HG02938 (cell line): ENCODE results near the gene PRKG1.

Experiments used
- ATAC-seq: cut with Tn5 transposase; IDR thresholded peaks from one replicate; pipeline ENCODE4 v1.9.1; 2021; ENCODE audit warnings: mild to moderate bottlenecking, moderate library complexity; ENCODE audit not compliant: unreplicated experiment

Gene PRKG1

DNA sequence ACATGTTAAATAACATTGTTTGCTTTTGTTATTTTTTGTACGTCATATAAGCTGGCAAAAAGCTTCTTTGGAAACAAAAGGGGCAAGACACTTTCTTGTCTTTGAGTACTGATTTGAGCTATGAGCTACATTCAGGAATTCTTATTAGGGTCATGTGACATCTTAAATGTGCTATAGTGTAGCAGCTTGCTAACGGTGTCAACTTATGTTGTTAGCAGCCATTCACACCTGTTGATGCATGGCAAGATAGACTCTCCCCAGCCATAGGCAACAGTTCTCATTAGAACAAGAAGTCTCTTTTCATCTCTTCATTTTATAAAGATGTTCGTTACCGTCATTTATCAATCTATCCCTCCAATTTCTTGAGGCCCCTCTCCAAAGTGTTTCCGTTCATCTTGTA lies 411.4 kb downstream of the PRKG1 start:
- no peak for ATAC-seq

DNA sequence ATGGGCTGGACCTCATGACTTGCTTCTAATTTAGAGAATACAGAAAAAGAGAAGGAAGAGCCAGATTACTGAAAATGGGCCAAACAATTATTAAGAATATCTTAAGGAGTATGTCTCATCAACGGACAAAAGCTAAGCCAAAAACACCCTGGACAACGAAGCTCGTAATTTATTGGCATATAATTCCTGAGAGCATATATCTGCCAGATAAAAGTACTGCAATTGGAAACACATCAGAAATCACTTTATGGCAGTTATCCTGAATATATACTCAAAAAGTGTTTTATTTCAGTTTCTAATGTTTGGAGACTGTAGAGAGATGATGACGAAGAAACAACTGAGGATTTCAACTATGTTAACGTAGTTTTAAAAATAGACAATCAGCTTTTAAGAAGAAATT lies 413.3 kb downstream of the PRKG1 start:
- no peak for ATAC-seq

DNA sequence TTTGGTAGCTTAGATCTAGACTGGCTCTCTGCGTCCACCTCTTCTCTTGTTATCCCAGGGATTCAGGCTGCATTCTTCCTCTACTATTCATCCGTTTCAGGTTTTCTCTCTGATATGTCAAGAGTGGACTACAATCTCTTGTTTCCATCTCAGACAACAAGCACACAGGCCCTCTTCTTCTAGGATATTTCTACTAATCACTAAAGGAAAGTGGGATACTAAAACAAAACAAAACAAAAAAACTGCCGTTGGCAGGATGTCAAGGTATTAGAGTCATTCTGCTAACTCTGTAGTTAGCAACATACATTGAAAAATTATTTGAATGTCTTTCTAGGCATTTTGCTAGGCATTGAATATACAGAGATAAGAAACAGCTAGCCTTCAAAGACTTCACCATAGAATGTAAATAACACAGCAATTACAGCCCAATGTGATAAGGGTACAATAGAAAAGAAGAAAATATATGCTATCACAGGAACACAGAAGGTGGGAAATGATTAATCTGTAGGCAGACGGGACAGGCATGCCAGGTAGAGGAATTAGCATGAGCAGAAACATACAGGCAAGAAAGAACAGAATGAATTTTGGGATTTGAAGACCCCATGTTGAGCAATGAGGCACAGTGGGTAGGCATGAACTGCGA lies 414.6 kb downstream of the PRKG1 start:
- ATAC-seq, result no peak

DNA sequence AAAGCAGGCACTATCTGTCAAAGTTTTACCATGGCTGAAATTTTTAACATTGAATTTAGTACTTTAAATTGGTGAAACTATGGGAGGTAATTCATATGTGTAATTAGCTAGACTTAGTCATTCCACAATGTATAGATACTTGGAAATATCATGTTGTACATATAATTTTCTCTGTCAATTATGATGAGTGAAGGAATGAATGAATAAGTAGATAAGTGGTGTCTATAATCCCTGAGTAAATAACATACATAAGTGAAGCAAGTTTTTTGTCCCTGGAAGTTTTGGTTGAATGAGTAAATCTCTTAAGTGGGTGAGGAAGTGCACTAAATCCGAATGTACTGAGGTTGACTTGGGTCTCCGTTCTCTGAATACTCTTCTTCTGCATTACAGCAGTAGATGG lies 424.1 kb downstream of the PRKG1 start:
- no peak for ATAC-seq

DNA sequence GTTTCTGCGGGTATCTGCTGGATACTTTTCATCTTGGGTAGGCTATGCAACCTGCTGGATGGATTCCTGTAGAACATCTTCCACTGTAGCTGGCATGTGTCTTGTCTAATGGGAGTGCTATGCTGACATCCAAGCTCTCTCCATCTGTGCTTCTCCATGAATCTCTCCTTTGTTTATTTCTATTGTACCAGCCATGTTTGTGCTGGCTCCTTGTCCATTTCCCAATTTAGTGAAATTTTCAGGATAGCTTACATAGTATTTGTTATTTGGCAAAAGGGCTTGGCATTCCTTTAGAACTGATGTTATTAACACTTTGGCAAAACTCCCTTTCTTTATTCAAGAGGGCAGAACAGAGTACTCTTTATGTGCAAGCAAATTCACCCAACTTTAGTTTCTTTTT lies 427.1 kb downstream of the PRKG1 start:
- ATAC-seq, result no peak

DNA sequence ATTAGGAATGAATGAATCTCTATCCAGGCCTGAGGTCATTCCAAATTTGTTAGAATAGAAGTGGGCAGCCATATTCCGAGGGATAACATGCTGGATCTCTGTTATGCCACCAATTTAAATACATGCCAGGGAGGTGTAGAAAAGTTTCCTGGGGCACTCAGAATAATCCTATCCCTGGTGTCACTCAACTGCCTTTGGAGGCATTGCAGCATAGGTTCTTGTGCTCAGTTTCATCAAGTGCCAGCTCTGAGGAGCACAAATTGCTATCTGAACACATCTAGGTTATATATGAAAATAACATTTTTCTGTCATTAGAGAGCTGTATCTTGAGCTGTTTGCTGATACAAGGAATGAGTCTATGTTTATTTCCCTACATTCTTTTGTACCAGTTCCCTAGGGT lies 427.8 kb downstream of the PRKG1 start:
- ATAC-seq, result no peak

DNA sequence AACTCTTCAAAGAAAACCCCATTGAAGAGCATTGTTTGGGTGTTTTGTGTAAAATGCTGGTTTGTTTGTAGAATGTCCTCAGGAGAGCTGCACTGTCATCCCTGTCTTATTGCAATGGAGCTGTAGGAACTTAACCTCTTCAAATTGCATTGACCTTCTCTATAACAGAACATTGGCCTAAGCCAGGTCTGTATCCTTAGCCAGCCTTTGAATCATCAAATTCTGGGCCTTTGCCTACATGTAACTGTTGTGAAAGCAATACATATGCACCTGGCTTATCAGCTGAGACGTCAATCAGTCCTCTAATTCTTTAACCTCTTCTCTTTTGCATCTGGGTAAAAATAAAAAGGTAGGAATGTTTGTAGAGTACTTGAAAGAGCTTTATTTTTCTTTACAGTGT lies 429.1 kb downstream of the PRKG1 start:
- ATAC-seq, result no peak

DNA sequence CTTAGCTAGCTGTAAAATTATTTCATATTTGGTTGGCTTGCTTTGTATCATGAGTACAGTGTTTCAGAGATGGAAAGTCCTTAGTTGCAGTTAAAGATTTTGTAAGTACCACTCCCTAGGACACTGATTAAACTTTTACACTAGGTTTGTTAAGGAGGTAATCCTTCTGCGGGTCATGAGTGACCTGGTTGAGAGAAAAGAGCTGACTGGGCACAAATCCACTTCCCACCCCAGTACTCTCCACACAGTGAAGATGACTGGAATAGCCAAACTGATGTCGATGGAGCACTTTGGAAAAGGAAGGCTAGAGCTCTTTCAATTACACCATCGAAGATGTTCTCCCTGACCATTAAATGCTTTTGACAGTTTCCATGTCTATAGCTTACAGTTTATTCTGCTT lies 433.2 kb downstream of the PRKG1 start:
- ATAC-seq, result no peak

DNA sequence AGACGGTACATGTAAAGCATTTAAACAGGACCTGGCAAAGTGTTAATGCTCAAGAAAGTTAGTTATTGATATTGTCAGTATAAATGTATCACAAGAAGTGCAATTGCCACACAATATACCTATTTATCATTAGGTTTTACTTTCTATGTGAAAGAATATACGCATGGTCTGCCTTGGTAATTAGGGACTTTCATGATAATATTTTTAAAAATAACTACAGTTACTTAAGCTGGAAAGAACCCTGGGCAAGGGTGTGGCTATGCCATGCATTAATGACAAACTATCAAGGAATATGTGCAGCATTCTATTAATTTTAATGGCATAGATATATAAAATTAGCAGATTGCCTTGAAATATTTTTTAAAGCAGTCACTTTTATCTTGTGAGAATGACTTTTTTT lies 433.9 kb downstream of the PRKG1 start:
- no peak for ATAC-seq

DNA sequence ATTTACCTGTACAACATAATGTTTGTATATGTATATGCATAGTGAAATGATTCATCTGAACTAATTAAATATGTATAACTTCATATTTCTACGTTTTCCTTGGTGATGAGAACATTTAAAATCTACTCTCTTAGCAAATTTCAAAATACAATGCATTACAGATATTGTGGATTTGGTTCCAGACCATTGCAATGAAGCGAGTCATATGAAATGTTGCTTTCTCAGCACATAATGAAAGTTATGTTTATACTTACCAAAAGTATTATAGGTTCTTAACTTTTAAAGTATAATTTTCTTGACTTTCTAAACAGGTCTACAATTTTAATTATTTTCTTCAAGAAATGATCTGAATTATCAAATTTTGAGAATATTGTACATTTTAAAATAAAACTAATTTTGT lies 435.9 kb downstream of the PRKG1 start:
- no peak for ATAC-seq

DNA sequence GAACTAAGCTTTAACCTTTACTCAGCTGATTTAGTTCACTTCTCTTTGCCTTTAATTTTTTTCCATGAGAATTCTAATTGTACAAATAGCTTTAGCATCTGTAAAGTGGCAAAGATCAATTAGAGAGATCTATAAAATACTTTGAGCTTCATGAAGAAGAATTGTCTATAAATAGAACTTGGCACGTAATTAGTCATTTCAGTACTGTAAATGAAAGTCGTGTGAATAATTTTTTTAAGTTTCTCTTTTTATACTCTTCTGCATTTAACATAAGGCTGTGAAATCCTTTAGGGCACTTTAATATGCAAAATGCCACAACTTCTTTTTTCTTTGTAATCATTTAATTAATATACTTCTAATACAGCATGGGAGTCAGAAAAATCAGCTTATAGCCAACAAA lies 447.3 kb downstream of the PRKG1 start:
- ATAC-seq, result no peak

DNA sequence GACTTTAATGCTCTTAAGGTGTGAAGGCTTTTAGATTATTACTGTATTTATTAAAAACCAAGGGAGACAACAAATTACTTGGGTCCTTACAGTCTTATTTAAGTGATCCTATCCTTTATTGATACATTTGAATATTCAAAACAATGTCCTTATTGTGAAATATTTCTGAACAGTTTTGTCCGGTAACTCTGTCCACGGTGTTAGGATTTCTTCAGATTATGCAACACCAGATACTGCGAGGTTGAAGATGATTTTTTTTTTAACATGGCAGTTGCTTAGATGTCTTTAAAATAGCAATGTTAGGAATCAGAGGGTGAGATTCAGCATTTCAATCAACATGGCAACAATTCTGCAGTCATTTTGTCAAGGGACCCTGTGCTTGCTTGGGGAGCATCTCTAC lies 448.6 kb downstream of the PRKG1 start:
- no peak for ATAC-seq

DNA sequence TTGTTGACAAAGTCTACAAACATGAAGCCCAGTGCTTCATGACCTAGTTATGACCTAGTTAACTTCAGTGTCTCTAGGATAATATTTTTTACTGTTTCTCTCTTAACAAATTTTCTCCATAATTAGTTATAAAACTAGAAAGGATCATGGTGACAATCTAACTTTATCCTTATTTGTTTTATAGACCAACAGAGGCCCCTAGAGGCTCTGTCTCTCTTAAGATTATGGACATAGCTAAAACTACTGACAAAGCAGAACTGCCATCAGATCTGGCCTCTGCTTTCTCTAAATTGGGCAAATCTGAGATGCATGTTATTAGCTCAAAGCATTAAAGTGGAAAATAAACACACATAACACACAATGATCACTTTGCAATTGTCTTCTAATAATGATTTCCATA lies 449.2 kb downstream of the PRKG1 start:
- no peak for ATAC-seq

DNA sequence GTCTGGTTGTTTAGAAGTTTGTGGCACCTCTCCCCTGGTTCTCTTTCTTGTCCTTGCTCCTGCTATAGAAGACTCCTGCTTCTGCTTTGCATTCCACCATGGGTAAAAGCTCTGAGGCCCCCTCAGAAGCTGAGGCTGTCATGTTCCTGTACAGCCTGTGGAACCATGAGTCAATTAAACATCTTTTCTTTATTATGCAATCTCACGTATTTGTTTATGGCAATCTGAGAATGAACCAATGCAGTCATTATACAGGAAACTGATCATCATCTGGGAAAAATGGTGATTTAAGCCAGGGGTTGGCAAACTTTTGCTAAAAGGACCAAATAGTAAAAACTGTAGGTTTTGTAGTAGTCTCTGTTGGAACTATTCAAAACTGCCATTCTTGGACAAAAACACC lies 449.8 kb downstream of the PRKG1 start:
- ATAC-seq, result no peak

DNA sequence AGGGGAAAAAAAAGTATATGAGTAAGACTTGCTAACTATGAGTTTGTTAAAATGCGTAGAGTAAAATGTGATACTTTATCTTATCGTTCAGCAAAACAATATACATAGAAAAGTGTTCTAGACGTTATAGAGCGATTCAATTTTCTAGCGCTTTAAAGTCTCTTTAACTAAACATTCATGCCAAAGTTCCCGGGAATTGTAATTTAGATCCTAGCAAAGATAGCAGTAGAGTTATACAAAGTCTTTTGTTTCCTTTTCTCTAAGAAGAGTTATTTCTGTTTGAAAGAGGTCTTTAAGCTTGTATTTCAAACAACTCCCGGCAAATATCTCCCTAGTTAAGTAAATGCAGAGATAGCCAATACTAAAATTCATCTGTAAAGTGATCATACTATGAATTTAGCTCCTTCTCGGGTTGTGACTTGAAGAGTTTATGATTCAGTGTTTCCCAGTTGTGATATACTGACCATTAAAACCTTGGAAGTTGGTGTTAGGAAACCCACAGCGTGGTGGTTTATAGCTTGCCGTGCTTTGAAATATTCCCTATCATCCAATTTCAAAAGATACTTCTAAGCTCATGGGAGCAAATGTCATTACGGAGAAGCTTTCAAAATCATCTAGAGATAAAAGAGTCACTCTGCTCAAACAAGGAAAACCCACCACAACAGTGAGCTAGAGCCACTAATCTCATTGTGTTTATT lies 453.4 kb downstream of the PRKG1 start:
- ATAC-seq, result no peak

DNA sequence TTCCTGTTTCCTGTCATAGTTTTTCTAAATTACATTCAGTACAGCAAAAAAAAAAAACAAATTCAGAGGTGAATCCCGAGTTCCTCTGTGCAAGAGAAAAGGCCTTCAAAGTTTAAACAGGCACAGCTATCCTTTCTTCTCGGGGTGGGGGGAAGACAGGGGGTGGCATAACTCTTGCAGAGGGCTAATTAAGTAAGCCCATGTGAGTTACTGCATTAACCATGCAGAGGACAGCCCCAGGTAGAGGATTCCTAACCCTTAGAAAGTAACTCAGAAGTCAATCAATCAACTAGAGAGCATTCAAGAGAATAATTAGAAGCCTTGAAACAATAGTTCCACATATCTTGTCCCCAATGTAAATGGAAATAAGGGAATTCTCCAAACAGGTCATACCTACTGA lies 454.2 kb downstream of the PRKG1 start:
- ATAC-seq, result no peak

DNA sequence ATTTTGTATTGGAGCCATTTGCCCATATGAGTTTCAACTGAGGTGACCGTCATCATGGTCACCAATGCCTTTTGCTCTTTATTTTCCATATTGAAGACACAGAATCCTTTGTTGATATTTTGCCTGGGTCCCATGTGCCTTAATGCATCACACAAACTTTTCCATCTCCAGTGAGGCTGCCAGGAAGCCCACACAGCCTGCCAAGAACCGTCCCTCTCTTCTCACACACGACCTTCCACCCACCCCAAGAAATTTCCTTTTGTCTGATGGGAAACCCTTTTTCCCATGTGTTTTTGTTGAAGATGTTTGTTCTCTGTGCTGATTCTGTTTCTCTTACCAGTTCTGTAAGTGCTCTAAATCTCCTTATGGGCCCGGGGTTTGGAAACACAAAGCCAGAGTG lies 456.3 kb downstream of the PRKG1 start:
- ATAC-seq, result no peak

DNA sequence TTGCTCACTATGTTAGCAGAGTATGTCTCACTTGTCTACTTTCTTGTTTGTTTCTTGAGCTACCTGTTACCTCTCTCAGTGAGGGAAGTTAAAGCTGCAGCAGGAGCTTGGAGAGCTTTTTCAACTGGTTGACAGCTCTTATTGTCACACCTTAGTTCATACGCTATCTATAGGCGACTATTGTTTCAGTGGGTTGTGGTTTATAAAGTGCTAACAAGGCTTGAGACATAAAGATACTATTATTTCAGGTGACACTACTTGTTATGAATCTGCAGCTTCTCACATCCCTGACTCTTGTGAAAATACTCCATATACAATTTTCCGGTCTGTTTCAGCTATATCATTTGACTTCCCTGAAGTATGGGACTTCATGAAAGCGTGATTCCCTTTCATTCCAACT lies 457.8 kb downstream of the PRKG1 start:
- ATAC-seq, result no peak

DNA sequence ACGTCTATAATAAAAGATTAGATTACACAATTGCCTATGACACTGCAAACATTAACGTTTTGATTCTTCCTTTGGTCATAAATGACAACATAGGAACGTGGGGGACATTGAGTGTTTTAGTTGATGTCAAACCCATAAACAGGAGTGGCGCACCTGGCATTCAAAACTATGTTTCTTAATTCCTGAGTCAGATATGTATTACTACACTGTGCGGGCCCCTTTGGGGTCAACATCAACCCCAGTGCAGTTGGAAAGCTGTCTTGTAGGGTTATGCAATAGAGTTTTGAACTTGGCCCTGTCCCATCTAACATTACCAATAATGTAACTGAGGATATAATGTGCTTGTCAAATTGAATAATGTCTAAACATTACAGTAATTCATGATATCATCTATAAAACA lies 468.6 kb downstream of the PRKG1 start:
- ATAC-seq, result no peak

DNA sequence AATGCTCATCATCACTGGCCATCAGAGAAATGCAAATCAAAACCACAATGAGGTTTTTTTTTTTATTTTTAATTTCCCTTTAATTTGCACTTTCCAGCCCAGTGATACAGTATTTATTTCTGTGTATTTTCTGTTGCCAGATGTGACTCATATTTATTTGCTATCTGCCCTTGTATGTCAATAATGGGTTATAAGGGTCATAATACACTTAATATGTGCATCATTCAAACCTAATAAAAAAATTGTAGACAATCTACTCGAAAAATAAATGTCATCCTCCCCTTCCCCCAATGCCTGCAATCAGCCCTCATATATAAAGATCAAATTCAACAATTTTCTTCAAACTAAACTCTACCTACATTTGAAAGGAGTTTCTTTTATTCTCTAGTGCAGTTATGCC lies 470.6 kb downstream of the PRKG1 start:
- ATAC-seq, result no peak

DNA sequence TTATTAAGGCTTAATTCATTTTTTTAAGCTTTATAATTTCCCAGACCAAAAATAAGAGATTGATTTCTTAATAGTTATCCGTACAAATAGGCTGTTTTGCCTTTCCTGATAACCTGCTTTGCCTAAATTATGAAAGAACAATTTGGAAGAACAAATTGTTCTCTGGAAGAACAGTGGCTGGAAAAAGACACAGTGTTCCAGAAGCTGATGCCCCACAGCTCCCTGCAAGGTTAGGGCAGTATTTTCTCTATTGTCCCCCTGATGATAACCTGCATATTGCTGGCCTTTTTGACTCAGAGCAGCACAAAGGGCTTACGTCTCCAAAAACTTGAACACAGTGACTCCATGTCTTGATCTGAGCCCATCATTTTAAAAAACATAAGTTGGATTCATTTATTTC lies 473.7 kb downstream of the PRKG1 start:
- ATAC-seq, result no peak

DNA sequence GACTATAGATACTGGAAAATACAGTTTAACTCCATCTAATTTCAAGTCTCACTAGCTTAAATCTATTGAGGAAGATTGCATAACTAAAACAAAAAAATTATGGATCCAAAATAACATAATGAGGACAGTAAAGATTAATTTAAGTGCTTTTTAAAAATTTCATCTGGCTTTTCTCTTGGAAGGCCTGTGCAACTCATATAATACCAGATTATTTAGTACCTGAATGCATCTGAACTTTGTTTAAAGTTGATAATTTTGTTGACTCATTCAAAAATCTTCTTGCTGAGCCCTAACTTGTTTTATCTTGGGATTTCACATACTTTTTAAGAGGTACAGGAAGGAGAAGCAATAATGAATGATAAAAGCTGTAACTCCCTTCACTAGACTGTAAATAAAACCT lies 478.6 kb downstream of the PRKG1 start:
- ATAC-seq, result no peak

DNA sequence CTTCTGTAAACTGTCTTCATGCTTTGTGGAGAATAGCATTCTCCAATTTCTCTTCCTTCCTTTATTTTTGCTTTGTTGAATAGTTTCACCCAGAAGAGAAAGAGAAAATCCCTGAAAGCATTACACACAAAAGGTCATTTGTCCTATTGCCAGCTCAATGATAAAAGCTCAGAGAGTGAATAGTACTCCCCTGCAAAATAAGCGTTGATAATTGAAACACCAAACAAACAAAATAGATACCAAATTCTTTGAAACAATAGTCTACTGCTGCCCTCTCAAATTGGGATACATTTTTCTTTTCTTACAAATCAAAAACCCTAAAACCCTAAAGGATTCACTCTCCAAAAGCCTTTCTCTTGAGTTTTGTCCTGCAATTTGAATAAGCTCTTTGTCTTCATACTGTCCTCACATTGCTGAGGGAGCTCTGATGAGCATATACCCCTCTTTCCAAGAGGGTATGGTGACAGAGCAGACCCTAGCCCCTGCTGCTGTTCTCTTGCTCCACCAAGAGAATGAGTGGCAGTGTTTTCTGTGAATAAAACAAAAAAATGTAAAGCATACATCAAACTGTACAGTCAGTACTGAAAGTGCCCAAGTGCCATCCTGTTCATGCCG lies 490.7 kb downstream of the PRKG1 start:
- ATAC-seq, result no peak
